Measurements from ENCODE around the gene ZNF202.
"Not testable (repeated sequence)": the region's sequence is repeated elsewhere in the genome, so short reads cannot be mapped to it uniquely, and the experiment has no call there.

The ZNF202 gene

GRCh38 chr11:123740787-123741158 is 687 bp downstream of the ZNF202 start:
- no peak for DNase-seq

- DNase-seq = no peak
Observed at GRCh38 chr11:123738374-123738773, 3.1 kb downstream of the ZNF202 start.

- no peak for DNase-seq
Observed at GRCh38 chr11:123736769-123737168, 4.7 kb downstream of the ZNF202 start.

- no peak for DNase-seq
Observed at GRCh38 chr11:123729602-123730001, 11.9 kb downstream of the ZNF202 start.

- DNase-seq = no peak
Observed at GRCh38 chr11:123725995-123726655, 15.3 kb downstream of the ZNF202 start.

GRCh38 chr11:123719452-123719851 is 22.0 kb downstream of the ZNF202 start:
- peak; percentile 41 for DNase-seq

GRCh38 chr11:123718469-123718868 is 23.0 kb downstream of the ZNF202 start:
- DNase-seq = no peak

- no peak for DNase-seq
Observed at GRCh38 chr11:123718063-123718462, 23.4 kb downstream of the ZNF202 start.

- not testable (repeated sequence) for DNase-seq
Observed at GRCh38 chr11:123712627-123713026, 28.8 kb downstream of the ZNF202 start.

- peak; percentile 68 for DNase-seq
Observed at GRCh38 chr11:123707606-123708205, 33.8 kb downstream of the ZNF202 start.

- no peak for DNase-seq
Observed at GRCh38 chr11:123707206-123707605, 34.3 kb downstream of the ZNF202 start.

- DNase-seq = no peak
Observed at GRCh38 chr11:123704341-123704740, 37.1 kb downstream of the ZNF202 start.

GRCh38 chr11:123702696-123703095 is 38.8 kb downstream of the ZNF202 start:
- DNase-seq = no peak

- DNase-seq = no peak
Observed at GRCh38 chr11:123702139-123702538, 39.3 kb downstream of the ZNF202 start.

GRCh38 chr11:123700772-123701171 is 40.7 kb downstream of the ZNF202 start:
- no peak for DNase-seq

GRCh38 chr11:123698546-123699127 is 42.8 kb downstream of the ZNF202 start:
- DNase-seq = no peak

- no peak for DNase-seq
Observed at GRCh38 chr11:123696183-123696582, 45.3 kb downstream of the ZNF202 start.

GRCh38 chr11:123695231-123695630 is 46.2 kb downstream of the ZNF202 start:
- no peak for DNase-seq

GRCh38 chr11:123694551-123694950 is 46.9 kb downstream of the ZNF202 start:
- DNase-seq = peak; percentile 15

- DNase-seq = no peak
Observed at GRCh38 chr11:123692961-123693360, 48.5 kb downstream of the ZNF202 start.

GRCh38 chr11:123690485-123690884 is 51.0 kb downstream of the ZNF202 start:
- peak; percentile 47 for DNase-seq

- no peak for DNase-seq
Observed at GRCh38 chr11:123684601-123685000, 56.9 kb downstream of the ZNF202 start.

- DNase-seq = no peak
Observed at GRCh38 chr11:123683428-123684170, 57.9 kb downstream of the ZNF202 start.
